Erythroblast (primary cell): ENCODE data around the gene SLIT1.

Source experiments
- DNase-seq, 2 experiments: peaks; one replicate each; lab custom pipeline; 2025; lab: John Stamatoyannopoulos, UW
- GATA1 ChIP-seq: IDR thresholded peaks from 2 replicates; pipeline ENCODE4 v1.6.1; 2011; ENCODE audit warnings: low read depth, mild to moderate bottlenecking, control low read depth, low read length, moderate library complexity
- POLR2A ChIP-seq: IDR thresholded peaks from 2 replicates; pipeline ENCODE4 v1.6.1; 2011; ENCODE audit warnings: mild to moderate bottlenecking, low read length

The SLIT1 gene

GRCh38 chr10:97011397-97011796, 174.4 kb downstream of the SLIT1 start:
- TF ChIP-seq GATA1 (no peak), POLR2A (no peak)
- no peak for DNase-seq

- no peak for DNase-seq
- TF ChIP-seq POLR2A = no peak
- TF ChIP-seq GATA1 = no peak
Measured at GRCh38 chr10:97010695-97011206, 175.0 kb downstream of the SLIT1 start.

- DNase-seq = peak; percentile 32 to 36
- TF ChIP-seq POLR2A (no peak), GATA1 (no peak)
Measured at GRCh38 chr10:97007417-97007816, 178.3 kb downstream of the SLIT1 start.

- TF ChIP-seq GATA1 (no peak), POLR2A (no peak)
- no peak for DNase-seq
Measured at GRCh38 chr10:97006364-97006763, 179.4 kb downstream of the SLIT1 start.

- no peak for DNase-seq
- TF ChIP-seq GATA1 = no peak
- no peak for TF ChIP-seq POLR2A
Measured at GRCh38 chr10:97005349-97005748, 180.4 kb downstream of the SLIT1 start.

- DNase-seq = no peak
- no peak for TF ChIP-seq GATA1
- no peak for TF ChIP-seq POLR2A
Measured at GRCh38 chr10:97004591-97004990, 181.2 kb downstream of the SLIT1 start.

- no peak for DNase-seq
- TF ChIP-seq POLR2A (no peak), GATA1 (no peak)
Measured at GRCh38 chr10:97003804-97004201, 182.0 kb downstream of the SLIT1 start.

- DNase-seq = no peak
- TF ChIP-seq GATA1 = no peak
- TF ChIP-seq POLR2A = no peak
Measured at GRCh38 chr10:97003151-97003803, 182.5 kb downstream of the SLIT1 start.

- no peak for DNase-seq
- TF ChIP-seq POLR2A (no peak), GATA1 (no peak)
Measured at GRCh38 chr10:97002670-97003069, 183.1 kb downstream of the SLIT1 start.

GRCh38 chr10:97001183-97001991, 184.4 kb downstream of the SLIT1 start:
- no peak for DNase-seq
- TF ChIP-seq POLR2A (no peak), GATA1 (no peak)

- DNase-seq = no peak
- no peak for TF ChIP-seq POLR2A
- no peak for TF ChIP-seq GATA1
Measured at GRCh38 chr10:97000487-97001182, 185.1 kb downstream of the SLIT1 start.

GRCh38 chr10:96999987-97000386, 185.8 kb downstream of the SLIT1 start:
- TF ChIP-seq GATA1 = no peak
- TF ChIP-seq POLR2A = no peak
- DNase-seq = no peak

GRCh38 chr10:96999337-96999736, 186.4 kb downstream of the SLIT1 start:
- DNase-seq = no peak

More at GRCh38 chr10:96999337-96999736, 186.4 kb downstream of the SLIT1 start:
- TF ChIP-seq GATA1 (no peak), POLR2A (no peak)
